ENCODE results near the gene TMIGD3.
A peak's percentile ranks its signal among the peaks of the same experiment; 100 is the strongest.

Gene TMIGD3

DNA sequence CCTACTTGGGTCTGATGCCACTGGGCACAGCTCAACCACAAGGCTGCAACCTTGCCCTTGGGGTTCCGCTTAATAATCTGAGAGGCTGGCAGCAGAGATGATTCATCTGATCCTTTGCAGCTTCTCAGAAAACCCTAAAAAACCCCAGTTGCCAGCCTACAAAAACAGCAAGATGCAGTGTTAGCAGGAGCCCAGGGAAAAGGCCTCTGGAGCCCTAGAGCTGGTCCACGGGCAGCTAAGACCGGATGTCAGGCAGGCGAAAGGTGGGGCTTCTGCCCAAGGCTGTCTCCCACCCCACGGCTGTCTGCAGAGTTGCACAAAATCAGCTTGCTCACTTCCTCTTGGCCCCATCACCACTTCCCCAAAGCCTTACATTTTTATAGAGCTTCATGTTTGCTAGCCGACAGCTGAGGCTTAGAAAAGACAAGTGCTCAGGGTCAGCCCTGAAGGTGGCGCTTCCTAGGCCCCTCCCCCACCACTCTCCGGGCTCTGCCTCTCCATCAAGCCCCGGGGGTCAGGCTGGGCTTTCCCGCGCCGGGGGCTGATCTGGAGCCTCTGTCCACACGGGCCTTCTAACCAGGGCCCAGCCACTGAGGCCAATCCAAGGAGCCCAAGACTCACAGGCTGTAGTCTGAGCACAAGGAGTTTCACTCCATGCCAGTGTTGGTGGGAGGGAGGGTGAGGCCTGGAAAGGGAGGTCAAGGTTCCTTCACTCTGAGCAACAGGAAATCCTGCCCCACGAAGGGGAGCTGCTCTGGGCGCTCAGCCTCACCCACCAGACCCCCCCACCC lies 4.2 kb upstream of the TMIGD3 start:
- DNase-seq, result no peak

DNA sequence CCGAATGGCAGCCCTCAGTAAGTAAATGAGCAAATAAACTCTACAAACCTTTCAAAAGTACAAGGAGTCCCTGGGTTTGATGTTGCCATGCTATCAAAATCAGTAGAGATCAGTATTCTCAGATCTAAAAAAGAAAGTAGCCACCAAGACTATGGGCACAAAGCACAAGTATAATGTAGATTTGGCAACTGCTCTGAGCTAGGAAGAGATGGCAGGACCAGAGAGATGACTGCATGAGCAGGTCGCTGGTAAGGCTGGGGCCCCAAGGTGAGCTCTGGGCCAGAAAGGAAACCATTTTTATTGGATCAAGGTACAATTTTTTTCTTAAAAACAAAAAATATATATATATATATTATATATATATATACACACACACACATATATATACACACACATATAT lies 3.1 kb upstream of the TMIGD3 start:
- DNase-seq, result no peak

DNA sequence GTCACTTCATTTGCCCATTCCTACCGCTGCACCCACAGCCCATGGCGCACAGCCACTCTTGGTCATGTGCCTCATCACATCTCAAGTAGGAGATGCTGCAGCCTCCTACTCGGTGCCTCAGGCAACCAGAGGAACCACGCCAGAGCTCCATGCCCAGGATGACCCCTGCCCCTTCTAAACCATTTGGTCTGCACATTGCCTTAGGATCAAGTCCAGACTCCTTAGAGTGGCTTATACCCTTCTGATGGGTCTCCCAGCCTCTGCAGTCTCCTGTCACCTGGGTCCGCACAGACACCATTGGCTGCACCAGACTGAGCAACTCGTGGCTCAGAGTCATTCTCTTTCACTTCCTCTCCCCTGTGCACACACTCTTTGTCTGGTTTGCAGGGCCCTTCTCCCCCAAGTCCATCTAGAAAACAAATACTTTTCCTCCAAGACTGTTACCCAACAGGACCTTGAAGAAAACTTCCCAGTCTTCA lies 2.2 kb upstream of the TMIGD3 start:
- no peak for DNase-seq

DNA sequence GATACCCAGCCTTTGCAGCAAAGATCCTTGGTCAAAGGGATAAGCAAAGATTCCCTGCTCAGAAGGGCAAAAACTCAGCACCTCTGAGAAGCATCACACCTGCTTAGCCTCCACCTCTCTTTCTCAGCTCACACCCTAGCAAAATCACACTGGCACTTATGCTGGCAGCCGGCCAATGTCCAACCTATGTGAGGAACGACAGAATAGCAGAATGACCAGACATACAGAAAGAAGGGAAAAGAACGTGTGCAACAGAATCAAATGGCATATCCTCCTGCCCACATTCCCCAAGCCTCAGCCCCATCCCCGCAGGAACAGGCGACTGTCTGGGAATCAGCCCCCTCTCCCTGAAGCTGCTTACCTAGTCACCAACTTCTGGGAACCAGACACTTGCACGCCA lies 664 bp upstream of the TMIGD3 start:
- no peak for DNase-seq

DNA sequence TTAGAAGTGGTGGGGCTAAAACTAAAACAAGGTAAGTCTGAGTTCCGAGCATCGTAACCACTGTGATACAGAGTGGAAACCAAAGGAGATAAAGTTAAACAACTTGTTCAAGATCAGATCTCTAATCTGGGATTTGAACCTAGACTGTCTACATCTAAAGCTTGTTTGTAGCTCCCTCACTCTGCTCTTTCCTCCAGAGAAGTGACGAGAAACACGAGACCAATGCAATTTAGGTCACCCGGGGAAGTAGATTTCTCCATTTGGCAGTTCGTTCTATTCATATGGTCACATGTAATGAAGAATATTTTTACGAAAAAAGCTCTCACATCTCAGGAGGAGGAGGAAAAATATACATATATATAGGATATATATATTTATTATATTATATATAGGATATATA lies 1.8 kb downstream of the TMIGD3 start:
- DNase-seq, result no peak

DNA sequence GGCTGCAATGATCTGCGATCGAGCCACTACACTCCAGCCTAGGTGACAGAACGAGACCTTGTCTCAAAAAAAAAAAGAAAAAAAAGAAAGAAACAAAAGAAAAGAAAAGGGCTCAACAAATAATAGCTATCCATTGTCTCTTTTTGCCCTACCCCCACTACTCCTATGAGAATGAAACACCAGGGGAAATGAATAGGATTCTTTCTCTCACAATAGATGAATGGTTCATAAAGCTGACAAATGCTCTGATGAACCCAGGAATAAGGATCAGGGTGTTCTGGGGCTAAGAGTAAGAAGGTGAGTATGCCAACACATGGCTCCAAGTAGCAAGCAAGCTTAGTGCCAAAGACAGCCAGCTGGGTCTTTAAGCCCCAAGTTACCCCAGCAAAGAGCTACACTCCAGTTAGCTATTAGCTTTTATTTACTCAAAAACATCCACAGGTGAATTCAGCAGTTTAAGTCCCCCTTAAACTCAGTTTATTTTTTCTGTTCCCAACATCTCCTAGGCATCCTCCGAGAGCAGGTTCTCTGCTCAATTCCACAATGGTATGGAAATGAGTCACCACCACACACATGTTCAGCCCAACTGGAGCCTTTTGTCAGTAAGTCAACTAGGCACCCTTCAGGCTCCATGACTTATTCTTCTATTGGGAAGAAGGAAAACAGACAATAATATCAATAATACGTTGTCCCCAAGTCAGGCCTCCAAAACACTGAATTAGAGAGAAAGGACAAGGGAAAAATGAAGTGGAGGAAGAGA lies 4.2 kb downstream of the TMIGD3 start:
- no peak for DNase-seq

DNA sequence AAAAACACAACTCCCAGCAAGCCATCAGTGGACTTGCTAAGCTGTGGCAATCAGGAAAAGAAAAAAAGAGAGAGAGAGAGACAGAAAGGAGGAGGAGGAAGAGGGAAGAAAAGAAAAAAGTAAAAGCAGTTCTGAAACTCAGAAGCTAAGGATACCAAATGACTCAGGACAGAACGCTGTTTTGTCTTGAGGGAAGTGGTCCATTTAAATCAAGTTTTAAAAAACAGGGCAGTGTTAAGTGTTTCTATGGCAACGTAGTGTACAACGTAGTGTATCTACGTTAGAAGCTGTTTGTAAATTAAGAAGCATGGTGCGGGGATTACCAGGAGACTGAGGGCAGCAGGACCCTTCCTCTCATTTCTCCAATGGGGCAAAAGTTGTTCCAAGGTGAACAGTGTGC lies 5.8 kb downstream of the TMIGD3 start:
- DNase-seq, result no peak

DNA sequence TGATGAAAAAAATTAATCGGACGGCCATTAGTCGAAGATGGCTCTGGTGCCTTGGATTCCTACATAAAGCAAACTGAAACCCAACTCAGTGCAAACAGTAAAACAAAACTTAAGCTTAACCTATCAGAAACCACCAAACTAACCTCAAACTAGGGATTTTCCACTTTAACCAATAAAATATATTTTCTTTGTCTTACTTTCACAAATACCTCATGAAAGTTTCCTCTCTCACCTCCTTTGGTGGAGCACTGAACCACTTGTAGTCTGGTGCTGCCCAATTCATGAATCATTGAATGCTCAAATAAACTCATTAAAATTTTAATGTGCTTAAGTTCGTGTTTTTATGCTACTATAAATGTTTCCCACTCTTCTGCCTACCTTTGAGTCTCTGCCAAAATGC lies 7.0 kb downstream of the TMIGD3 start:
- no peak for DNase-seq

DNA sequence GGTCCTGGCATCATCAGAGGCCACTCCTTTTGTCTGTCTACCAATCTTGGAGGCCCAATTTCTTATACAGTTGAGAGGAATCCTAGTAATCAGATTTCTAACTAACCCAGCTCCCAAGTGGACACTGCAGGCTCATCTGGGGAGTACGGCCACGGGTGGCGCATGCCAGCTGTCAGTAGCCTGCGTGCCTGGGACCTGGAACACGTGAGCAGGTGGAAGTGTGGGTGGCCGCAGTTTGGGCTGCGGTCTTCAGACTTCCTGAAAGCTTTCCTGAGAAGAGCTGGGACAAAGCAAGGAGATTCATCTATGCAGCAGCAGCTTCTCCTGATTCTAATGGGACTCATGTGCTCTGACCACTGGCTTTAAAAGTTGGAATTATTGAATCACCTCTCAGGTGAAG lies 12.4 kb downstream of the TMIGD3 start:
- DNase-seq, result no peak

DNA sequence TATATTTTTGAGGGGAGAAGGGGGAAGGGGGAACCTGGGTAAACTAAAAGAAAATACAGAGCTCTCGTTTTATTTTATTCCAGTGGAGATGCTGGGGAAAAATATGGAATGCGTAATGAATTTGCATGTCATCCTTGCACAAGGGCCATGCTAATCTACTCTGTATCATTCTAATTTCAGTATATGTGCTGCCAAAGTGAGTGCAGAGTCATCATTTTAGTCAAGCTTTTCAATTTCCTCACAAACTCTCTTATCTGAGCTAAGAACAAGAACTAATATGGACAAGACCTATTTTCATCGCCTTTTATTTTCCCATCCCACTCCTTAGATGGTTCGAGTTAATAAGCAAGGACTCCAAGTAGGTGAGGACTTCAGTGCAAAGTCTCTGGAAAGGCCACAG lies 13.2 kb downstream of the TMIGD3 start:
- DNase-seq, result no peak

DNA sequence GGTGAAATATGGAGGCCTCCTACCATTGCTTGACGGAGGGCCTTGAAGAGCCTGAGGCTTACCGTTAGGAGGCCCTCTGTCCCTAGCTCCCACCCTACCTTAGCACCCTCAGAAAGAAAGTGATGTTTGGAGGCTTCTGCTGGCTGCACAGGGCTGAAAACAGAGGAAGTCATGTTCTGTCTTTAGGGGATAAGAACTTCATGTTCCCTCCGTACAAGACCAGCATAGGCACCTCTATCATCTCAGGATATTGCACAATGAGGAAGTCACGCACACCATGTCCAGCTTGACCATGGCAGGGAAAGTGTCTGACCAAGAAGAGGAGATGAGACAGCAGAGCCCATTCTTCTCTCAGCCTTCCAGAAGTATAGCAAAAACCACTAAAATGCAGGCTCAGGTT lies 13.8 kb downstream of the TMIGD3 start:
- no peak for DNase-seq

DNA sequence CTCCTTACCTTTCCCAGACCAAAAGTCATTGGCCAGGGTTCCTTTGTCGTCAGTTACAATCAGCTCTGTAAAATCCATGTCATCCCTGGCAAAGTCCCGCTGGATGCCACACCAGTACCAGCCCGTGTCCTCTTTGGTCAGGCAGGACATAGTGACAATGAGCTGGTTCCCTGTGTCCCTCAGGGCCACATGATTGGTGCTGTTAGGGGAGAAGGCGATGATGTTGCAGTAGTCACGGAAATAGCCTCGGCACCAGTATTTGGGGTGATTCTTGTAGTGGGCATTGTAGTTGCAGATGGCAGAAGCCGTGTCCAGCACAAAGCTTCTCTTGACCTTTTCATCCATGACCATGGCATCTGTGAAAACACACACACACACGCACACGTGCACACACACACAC lies 14.8 kb downstream of the TMIGD3 start:
- no peak for DNase-seq

DNA sequence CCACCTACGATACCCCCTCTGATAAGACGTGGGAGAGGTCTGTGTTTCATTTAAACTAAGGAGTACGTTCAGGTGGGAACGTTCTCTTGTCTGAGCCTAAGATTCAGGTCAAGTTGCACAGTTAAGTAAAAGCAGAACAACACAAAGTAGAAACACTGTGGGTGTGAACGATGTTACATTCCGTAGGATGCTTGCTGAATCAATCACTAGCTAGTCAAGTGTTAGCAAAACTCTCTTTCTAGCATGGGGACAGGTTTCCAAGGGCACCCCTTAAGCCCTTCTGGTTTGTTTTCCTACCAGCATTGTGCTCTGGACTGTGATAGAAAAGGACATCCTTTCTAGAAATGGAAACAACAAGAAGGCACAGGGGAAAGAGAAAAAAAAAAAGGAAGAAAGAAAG lies 16.3 kb downstream of the TMIGD3 start:
- DNase-seq, result no peak

DNA sequence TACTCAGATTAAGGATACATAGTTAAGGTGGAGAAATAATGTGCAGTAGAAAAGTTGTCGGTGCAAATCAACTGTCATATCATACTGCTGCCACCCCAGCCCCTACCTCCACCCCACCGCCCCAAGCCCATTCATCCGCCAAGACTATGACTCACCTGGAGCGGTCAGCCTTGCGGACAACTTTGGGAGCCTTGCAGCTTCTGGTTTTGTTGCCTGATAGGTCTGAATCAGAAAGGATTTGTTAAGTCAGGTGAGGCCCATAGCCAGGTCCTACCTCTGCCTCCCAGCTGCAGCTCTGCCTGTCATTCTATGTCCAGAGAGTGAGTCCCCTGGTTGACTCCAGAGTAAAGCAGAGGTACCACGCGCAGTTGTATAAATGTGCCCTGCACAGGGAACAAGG lies 17.0 kb downstream of the TMIGD3 start:
- DNase-seq, result no peak

DNA sequence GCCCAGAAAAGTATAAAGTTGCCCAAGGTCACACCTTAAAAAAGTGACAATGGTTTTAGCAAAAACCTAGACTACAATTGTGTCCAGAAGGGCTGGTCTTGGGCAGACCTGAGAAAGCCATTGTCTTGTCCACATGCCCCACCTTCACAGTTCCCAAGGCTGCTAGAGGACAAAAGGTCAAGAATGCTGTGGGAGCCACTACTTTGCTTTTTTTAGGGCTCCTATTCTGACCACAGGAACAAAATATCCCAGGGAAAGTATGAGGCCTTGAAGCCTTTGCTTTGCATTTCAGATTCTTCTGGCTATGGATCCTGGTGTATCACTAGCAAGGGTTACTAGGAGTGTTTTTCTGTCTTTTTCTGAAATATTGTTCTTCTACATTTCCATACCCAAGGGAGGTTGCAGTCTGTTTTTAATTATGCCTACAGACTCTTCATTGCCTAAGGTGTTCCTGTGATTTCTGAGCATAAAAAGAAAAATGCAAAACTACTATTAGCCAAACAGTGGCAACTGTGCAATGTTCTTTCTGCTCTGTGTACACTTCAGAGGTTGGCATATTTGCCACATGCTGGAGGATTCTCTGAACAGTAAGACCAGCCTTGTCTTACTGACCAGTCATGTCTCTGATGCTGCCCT lies 18.9 kb downstream of the TMIGD3 start:
- no peak for DNase-seq

DNA sequence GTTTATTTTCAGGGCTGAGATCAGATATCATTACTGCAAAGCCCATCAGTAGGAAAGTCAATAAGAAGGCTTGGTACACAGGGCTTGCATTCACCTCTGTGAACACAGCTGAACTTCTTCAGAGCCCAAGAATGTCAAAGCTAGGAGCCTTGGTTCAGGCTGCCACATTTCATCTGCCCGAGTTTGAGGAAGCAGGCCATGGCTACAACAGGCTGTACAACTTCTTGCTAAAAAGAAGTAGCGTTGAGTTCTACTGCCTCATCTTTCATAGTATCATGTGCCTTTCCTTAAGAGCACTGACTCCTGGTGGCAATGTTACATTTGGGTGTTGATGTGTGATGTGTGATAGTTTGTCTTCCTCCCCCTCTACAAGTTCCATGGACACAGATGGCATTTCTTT lies 19.6 kb downstream of the TMIGD3 start:
- no peak for DNase-seq

DNA sequence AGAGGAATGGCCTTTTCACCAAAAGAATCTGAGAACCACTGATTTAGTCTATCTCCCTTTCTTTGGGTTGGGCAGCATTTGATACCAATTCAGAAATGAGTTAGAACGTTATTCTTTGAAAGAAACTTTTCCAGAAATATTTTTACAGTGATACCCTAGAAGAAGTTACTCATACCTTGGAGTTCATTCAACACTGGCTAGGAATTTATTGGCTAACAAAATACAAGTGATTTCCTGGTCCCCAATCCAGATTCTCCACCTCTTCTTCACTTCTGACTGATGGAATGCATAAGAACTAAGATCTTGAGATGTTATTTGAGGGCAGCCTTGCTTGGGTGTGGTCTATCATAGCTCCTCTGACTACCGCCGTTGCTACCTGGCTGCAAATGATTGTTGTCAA lies 20.3 kb downstream of the TMIGD3 start:
- no peak for DNase-seq

DNA sequence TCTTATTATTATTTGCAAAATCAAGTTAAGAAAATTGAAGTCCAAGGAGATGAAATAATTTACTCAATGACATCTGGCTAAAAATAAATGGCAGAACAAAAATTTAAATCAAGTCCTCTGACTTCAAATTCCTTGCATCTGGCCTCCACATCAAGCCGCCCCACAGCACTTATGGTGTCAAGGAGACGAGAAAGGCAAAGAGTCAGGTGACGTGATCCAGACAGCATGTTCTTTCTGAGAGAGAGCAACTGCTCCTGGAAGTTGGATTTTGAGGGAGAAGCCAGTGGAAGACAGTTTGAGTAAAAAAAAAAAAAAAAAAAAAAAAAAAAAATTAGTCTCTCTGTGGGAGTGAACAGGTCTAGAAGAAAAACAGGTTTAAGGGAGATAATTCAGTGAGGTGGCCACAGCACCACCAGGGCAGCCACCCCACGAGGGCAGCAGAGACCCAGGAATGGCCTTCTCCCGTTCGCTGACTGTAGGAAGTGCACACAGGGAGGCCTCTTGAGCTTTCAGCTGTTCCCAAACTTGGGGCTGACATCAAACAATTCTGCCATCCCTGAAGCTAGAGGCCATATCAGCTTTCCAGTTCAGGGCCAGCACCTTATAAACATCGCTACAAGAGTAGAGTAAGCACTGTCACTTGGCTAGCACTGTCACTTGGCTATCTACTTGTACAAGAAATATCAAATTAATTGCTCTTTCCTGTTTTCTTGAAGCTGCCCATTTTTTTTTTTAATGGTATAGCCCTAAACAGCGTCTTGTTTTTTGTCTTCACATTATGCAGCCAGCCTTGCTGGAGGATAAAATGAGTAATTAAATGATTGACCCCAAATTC lies 21.8 kb downstream of the TMIGD3 start:
- peak; percentile 5 for DNase-seq

DNA sequence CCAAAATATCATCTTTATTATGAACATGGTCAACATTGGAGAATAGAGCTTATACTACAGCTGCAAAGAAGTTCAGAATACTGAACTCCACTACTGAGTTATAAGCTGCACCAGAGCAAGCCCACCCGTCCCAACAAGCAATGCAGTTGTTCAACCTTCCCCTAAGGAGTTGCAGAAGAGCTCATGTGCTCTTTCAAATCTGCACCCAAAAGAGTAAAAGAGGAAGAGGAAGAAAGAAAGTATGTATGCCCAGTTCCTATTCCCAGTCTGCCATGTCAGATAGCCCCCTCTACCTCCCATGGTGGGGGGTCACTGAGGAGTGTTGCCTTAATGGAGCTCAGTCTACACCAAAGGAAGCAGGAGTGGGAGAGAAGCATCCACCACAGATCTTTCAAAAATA lies 22.8 kb downstream of the TMIGD3 start:
- DNase-seq, result no peak

DNA sequence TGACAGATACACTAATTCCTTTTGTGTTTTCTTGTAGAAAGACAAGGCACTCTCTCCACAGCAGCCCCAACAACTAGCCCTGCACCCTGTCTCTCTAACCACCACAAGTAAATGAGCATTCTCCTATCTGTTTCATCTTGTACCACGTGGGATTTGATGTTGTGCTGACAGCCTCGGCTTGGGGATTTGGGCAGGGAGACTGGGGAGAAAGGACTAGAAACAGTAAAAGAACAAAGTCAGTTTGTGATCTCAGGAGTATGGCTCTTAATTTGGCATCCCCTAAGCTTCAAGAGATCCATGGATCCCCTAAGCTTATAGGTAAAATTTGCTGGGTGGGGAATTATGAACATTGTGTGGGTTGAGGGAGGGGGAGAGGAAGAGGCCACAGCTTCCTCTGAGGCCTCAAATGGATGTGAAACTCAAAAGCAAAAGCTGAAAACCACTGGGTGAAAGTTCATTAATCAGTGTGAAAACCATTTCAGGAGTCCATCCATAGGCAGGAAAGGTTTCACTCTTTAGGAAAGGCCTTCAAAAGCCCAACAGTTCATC lies 26.6 kb downstream of the TMIGD3 start:
- no peak for DNase-seq

DNA sequence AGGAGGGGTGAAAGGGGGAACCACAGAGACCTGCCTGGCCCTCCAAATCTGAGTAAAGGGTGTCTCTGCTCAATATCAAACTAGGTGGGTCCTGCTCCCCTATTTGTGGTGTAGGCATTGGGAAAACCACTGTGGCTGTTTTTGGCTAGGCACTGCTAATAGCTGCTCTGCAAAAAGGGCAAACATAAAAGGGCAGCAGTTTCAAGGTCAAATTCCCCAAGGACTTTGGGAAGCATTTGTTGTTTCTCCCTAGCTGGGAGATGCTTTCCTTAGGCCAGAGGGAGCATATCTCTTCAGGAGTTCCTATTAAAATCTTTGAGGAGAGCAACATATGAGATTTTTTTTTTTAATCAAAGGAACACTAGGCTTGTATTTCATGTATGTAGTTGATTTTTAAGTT lies 27.2 kb downstream of the TMIGD3 start:
- DNase-seq, result no peak

DNA sequence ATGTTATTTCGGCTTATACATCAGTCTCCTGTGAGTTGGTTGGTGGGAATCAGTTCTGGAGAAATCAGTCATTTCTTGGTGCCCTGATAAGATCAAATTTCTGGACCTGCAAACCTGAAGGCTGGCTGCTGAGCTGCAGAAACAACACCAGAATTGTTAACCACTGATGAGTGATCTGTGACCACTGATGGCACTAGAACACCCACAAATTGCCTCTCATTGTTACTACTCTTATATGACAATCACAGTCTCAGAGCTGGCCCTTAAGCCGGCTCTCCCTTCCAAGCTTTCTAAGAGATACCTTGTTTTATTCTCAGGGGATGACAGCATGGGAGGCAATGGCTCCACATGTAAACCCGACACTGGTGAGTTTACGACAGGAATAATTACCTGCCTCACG lies 27.7 kb downstream of the TMIGD3 start:
- DNase-seq, result no peak

DNA sequence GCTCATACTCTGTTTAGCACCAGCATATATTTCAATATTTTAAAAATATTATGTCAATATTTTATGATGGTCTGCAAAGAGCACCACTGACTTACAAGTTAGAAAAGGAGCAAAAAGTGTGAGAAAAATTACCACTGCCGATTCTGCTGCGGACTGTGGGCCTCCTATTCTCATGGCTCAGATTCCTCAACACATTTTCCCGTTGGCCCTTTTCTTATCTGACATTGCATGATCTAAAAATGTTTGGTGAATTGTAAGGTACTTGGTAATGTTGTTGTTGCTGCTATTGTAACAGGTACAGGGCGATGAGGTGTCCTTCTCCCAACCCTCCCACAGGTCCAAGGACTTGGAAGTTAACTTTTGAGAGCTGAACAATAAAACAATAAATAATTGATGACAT lies 28.9 kb downstream of the TMIGD3 start:
- no peak for DNase-seq

Measured in NCI-H1105 (cell line).